ENCODE data around the gene BST2. TPM values are rescaled to one million over a fixed set of nuclear protein-coding genes. Genes with fewer than 3 reads are reported as not detected.

The BST2 gene
- polyA plus RNA-seq, 12 donors = 3.5 to 10.0 (median 5.1) TPM; not detected in 2

Other genes with a start within 250 kb of the BST2 start
- 10 to 100 TPM in 11 of 12 donors, not detected in 1; 20.9 to 44.3 (median 25.3) TPM for gene USE1, start 190.3 kb downstream of the BST2 start, polyA plus RNA-seq (ENCODE audit: insufficient read length in 12 of 12)
- gene OCEL1, start 179.4 kb downstream of the BST2 start, polyA plus RNA-seq (ENCODE audit: insufficient read length in 12 of 12) = 10 to 100 TPM in 4 of 12 donors, 1 to 10 TPM in 7, not detected in 1; 6.5 to 22.5 (median 9.2) TPM
- 10 to 100 TPM in 11 of 12 donors, not detected in 1; 15.7 to 58.5 (median 21.3) TPM for gene NR2F6, start 159.7 kb downstream of the BST2 start, polyA plus RNA-seq (ENCODE audit: insufficient read length in 12 of 12)
- 10 to 100 TPM in 1 of 12 donors, 1 to 10 TPM in 10, not detected in 1; 4.3 to 17.2 (median 6.3) TPM for gene USHBP1, start 140.9 kb downstream of the BST2 start, polyA plus RNA-seq (ENCODE audit: insufficient read length in 12 of 12)
- gene BABAM1, start 138.2 kb downstream of the BST2 start, polyA plus RNA-seq (ENCODE audit: insufficient read length in 12 of 12) = 100 to 1,000 TPM in 2 of 12 donors, 10 to 100 TPM in 9, not detected in 1; 73.5 to 168 (median 85.4) TPM
- gene ANKLE1, start 123.7 kb downstream of the BST2 start, polyA plus RNA-seq (ENCODE audit: insufficient read length in 12 of 12) = 1 to 10 TPM in 4 of 12 donors, under 1 TPM in 6, not detected in 2; 0.49 to 2.2 (median 0.95) TPM
- gene ABHD8, start 102.2 kb downstream of the BST2 start, polyA plus RNA-seq (ENCODE audit: insufficient read length in 12 of 12) = 10 to 100 TPM in 1 of 12 donors, 1 to 10 TPM in 10, not detected in 1; 4.5 to 15.3 (median 6.1) TPM
- gene MRPL34, start 99.8 kb downstream of the BST2 start, polyA plus RNA-seq (ENCODE audit: insufficient read length in 12 of 12) = 10 to 100 TPM in 11 of 12 donors, not detected in 1; 25.2 to 66.9 (median 29.3) TPM
- 10 to 100 TPM in 11 of 12 donors, not detected in 1; 25.5 to 54.1 (median 30.3) TPM for gene DDA1, start 96.1 kb downstream of the BST2 start, polyA plus RNA-seq (ENCODE audit: insufficient read length in 12 of 12)
- 10 to 100 TPM in 2 of 12 donors, 1 to 10 TPM in 9, not detected in 1; 4.5 to 14.0 (median 6.0) TPM for gene ANO8, start 70.8 kb downstream of the BST2 start, polyA plus RNA-seq (ENCODE audit: insufficient read length in 12 of 12)
- gene GTPBP3, start 68.1 kb downstream of the BST2 start, polyA plus RNA-seq (ENCODE audit: insufficient read length in 12 of 12) = 10 to 100 TPM in 7 of 12 donors, 1 to 10 TPM in 4, not detected in 1; 6.7 to 22.0 (median 11.9) TPM
- gene PLVAP, start 28.3 kb downstream of the BST2 start, polyA plus RNA-seq (ENCODE audit: insufficient read length in 12 of 12) = 10 to 100 TPM in 11 of 12 donors, not detected in 1; 33.3 to 86.9 (median 43.4) TPM
- gene CCDC194, start 11.4 kb downstream of the BST2 start, polyA plus RNA-seq (ENCODE audit: insufficient read length in 12 of 12) = not detected
- 10 to 100 TPM in 11 of 12 donors, not detected in 1; 21.2 to 75.8 (median 24.3) TPM for gene MVB12A, start 14.4 kb upstream of the BST2 start, polyA plus RNA-seq (ENCODE audit: insufficient read length in 12 of 12)
- gene TMEM221, start 43.0 kb upstream of the BST2 start, polyA plus RNA-seq (ENCODE audit: insufficient read length in 12 of 12) = 1 to 10 TPM in 4 of 12 donors, under 1 TPM in 6, not detected in 2; 0.74 to 1.8 (median 0.99) TPM
- under 1 TPM in 3 of 12 donors, not detected in 9; 0.19 to 0.24 (median 0.20) TPM for gene NXNL1, start 55.3 kb upstream of the BST2 start, polyA plus RNA-seq (ENCODE audit: insufficient read length in 12 of 12)
- 10 to 100 TPM in 10 of 12 donors, 1 to 10 TPM in 1, not detected in 1; 9.5 to 25.9 (median 16.4) TPM for gene SLC27A1, start 64.9 kb upstream of the BST2 start, polyA plus RNA-seq (ENCODE audit: insufficient read length in 12 of 12)
- 10 to 100 TPM in 11 of 12 donors, not detected in 1; 35.8 to 77.5 (median 43.6) TPM for gene PGLS, start 106.0 kb upstream of the BST2 start, polyA plus RNA-seq (ENCODE audit: insufficient read length in 12 of 12)
- 100 to 1,000 TPM in 1 of 12 donors, 10 to 100 TPM in 11; 58.0 to 146 (median 70.3) TPM for gene COLGALT1, start 150.0 kb upstream of the BST2 start, polyA plus RNA-seq (ENCODE audit: insufficient read length in 12 of 12)